Fibroblast of lung (primary cell): Measurements from ENCODE around the gene EBPL. TPM values are rescaled to one million over a fixed set of nuclear protein-coding genes. Genes with fewer than 3 reads are reported as not detected.

Experiments used
- DNase-seq, 2 donors: peaks; one replicate each; pipeline versions ENCODE4 v3.0.0 to v3.0.0-alpha.2; 2010; ENCODE audit warnings: low read depth in 2 of 2
- H2AFZ ChIP-seq: 2 replicates; pipeline ENCODE4 v1.5.1; 2012; ENCODE audit warnings: low read length, control low read depth, inconsistent platforms
- H3K27ac ChIP-seq: 2 replicates; pipeline ENCODE4 v1.5.1; 2011; ENCODE audit warnings: low read length, control low read depth; ENCODE audit not compliant: insufficient read depth
- H3K27me3 ChIP-seq: 2 replicates; pipeline ENCODE4 v1.5.1; 2011; ENCODE audit warnings: mild to moderate bottlenecking, low read length; ENCODE audit not compliant: control insufficient read depth, insufficient read depth
- H3K36me3 ChIP-seq: 2 replicates; pipeline ENCODE4 v1.5.1; 2011; ENCODE audit warnings: low read length; ENCODE audit not compliant: control insufficient read depth, insufficient read depth
- H3K4me1 ChIP-seq: 2 replicates; pipeline ENCODE4 v1.5.1; 2011; ENCODE audit warnings: low read length; ENCODE audit not compliant: control insufficient read depth, insufficient read depth; ENCODE audit errors: extremely low read depth
- H3K4me2 ChIP-seq: 2 replicates; pipeline ENCODE4 v1.5.1; 2011; ENCODE audit warnings: low read length, control low read depth; ENCODE audit not compliant: insufficient read depth; ENCODE audit errors: extremely low read depth
- H3K4me3 ChIP-seq, 4 experiments: fragments of 200-600 bp in 1 of 4; sonication (generic) in 1 of 4; replicated peaks in 1 of 4; 2 replicates each; pipeline ENCODE4 v1.5.1; 2011 to 2016; ENCODE audit warnings: low read length in 4 of 4, low read depth in 3 of 4, mild to moderate bottlenecking in 3 of 4, control low read depth in 2 of 4, inconsistent platforms in 1 of 4, mixed read lengths in 1 of 4; ENCODE audit not compliant: insufficient read depth in 1 of 4; ENCODE audit errors: control extremely low read depth in 1 of 4
- H3K79me2 ChIP-seq: 2 replicates; pipeline ENCODE4 v1.5.1; 2012; ENCODE audit warnings: mild to moderate bottlenecking, low read length, inconsistent platforms; ENCODE audit not compliant: control insufficient read depth, insufficient read depth
- H3K9ac ChIP-seq: 2 replicates; pipeline ENCODE4 v1.5.1; 2011; ENCODE audit warnings: mild to moderate bottlenecking, low read length, control low read depth; ENCODE audit not compliant: insufficient read depth
- H3K9me3 ChIP-seq: 2 replicates; pipeline ENCODE4 v1.5.1; 2012; ENCODE audit warnings: low read depth, low read length; ENCODE audit not compliant: control insufficient read depth, insufficient read depth
- H4K20me1 ChIP-seq: 2 replicates; pipeline ENCODE4 v1.5.1; 2011; ENCODE audit warnings: low read length; ENCODE audit not compliant: control insufficient read depth, insufficient read depth; ENCODE audit errors: extremely low read depth
- CTCF ChIP-seq, 2 donors: IDR thresholded peaks in 1 of 2; conservative IDR thresholded peaks in 1 of 2; 1 replicate in 1 of 2; 2 replicates in 1 of 2; pipeline ENCODE4 v1.5.1; 2011 to 2012; ENCODE audit warnings: low read length in 2 of 2, control low read depth in 1 of 2, inconsistent platforms in 1 of 2, low read depth in 1 of 2, mild to moderate bottlenecking in 1 of 2
- EZH2 ChIP-seq: IDR thresholded peaks from 2 replicates; pipeline ENCODE4 v1.5.1; 2012; ENCODE audit warnings: low read length, control low read depth, mild to moderate bottlenecking; ENCODE audit errors: missing control alignments
- polyA plus RNA-seq, 2 donors: library from polyadenylated mRNA; depleted of rRNA in 1 of 2; stranded (reverse) in 1 of 2; unstranded in 1 of 2; fragments of >200 nt; gene quantifications; 2 replicates each; pipeline ENCODE4 v1.2.1, GENCODE V29; 2011 to 2012; ENCODE audit warnings: missing spikeins in 1 of 2
- total RNA-seq: library from RNA; depleted of rRNA; stranded (reverse); fragments of >200 nt; gene quantifications from 2 replicates; pipeline ENCODE4 v1.2.1, GENCODE V29; 2014

The EBPL gene
- total and polyA plus RNA-seq, 2 donors (not counting 1 experiment from before 2014, with no cell fraction given), result 69.4 to 90.3 TPM

GRCh38 chr13:49683489-49683888 lies 7.8 kb downstream of the EBPL start:
- no peaks in the 10 kb centered on the region for H3K4me1 ChIP-seq
- H3K79me2 ChIP-seq, result peaks cover 7% of the 10 kb centered on the region
- no peak overlapping the region for H3K9ac ChIP-seq
- no peaks in the 10 kb centered on the region for H3K36me3 ChIP-seq
- no peaks in the 10 kb centered on the region for H3K9me3 ChIP-seq
- no peak overlapping the region for H3K27ac ChIP-seq
- no peak overlapping the region for H3K4me2 ChIP-seq
- H3K4me3 ChIP-seq, result no peak overlapping the region
- H3K27me3 ChIP-seq, result no peaks in the 10 kb centered on the region
- DNase-seq, result no peak
- H2AFZ ChIP-seq, result no peak overlapping the region
- H4K20me1 ChIP-seq, result no peaks in the 10 kb centered on the region
- TF ChIP-seq EZH2 (no peak), CTCF (conservative IDR thresholded peaks at IDR 0.05 in 1 of 2, IDR thresholded peaks at IDR 0.05 in 1 of 2; ENCODE audit: low read depth in 1 of 2, low read length in 2 of 2) (no peak)

- TF ChIP-seq CTCF (conservative IDR thresholded peaks at IDR 0.05 in 1 of 2, IDR thresholded peaks at IDR 0.05 in 1 of 2; ENCODE audit: low read depth in 1 of 2, low read length in 2 of 2), result no peak
- TF ChIP-seq EZH2, result no peak
- Histone ChIP-seq H3K4me3 (no peak overlapping the region), H3K27me3 (no peaks in the 10 kb centered on the region), H3K4me1 (no peaks in the 10 kb centered on the region), H2AFZ (no peak overlapping the region), H3K79me2 (peaks cover 7% of the 10 kb centered on the region), H4K20me1 (no peaks in the 10 kb centered on the region), H3K27ac (no peak overlapping the region), H3K36me3 (no peaks in the 10 kb centered on the region), H3K9ac (no peak overlapping the region), H3K9me3 (no peaks in the 10 kb centered on the region), H3K4me2 (no peak overlapping the region)
- peak; percentile 15 to 66 for DNase-seq
Measured at GRCh38 chr13:49681842-49682435, 9.3 kb downstream of the EBPL start.

GRCh38 chr13:49679246-49679645 lies 12.0 kb downstream of the EBPL start:
- Histone ChIP-seq H3K4me2 (no peak overlapping the region), H3K27ac (no peak overlapping the region), H3K27me3 (no peaks in the 10 kb centered on the region), H3K4me3 (no peak overlapping the region), H3K4me1 (no peaks in the 10 kb centered on the region), H3K36me3 (no peaks in the 10 kb centered on the region), H4K20me1 (no peaks in the 10 kb centered on the region), H3K9me3 (no peaks in the 10 kb centered on the region), H2AFZ (no peak overlapping the region), H3K79me2 (peaks cover 5% of the 10 kb centered on the region), H3K9ac (no peak overlapping the region)
- TF ChIP-seq CTCF (conservative IDR thresholded peaks at IDR 0.05 in 1 of 2, IDR thresholded peaks at IDR 0.05 in 1 of 2; ENCODE audit: low read depth in 1 of 2, low read length in 2 of 2) (peak; percentile 18 to 32), EZH2 (no peak)
- peak; percentile 20 to 50 for DNase-seq
